AML-193 (cell line): Measurements from ENCODE around the gene MTUS2.
"Not testable (repeated sequence)": the region's sequence is repeated elsewhere in the genome, so short reads cannot be mapped to it uniquely, and the experiment has no call there.

ENCODE experiments used
- DNase-seq, 2 experiments: peaks; one replicate each; lab custom pipeline; 2025; lab: John Stamatoyannopoulos, UW

MTUS2 gene

DNA sequence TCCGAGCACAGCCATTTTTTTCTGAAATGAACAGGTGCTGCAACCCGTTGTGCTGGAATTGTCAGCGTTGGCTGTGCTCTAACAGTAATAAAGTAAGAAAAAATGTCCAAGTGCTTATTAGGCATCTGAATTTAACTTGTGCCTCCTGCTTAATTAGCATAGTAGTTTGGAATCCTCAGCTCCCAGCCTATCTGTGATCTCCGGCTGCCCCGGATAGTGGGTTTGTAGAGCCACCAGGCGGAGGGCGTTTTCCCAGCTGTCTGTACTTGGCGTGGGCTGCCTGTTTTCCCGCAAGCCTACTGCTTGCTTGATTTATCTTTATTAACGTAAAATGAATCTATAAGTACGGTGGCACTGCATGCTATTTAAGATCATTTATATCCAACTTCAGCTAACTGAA is 137.9 kb downstream of the MTUS2 start:
- DNase-seq, result no peak

GRCh38 chr13:28958441-28958840 is 138.3 kb downstream of the MTUS2 start:
- no peak for DNase-seq

GRCh38 chr13:28964052-28964451 is 143.9 kb downstream of the MTUS2 start:
- no peak for DNase-seq

- DNase-seq, result no peak
Measured at GRCh38 chr13:28964803-28965202, 144.7 kb downstream of the MTUS2 start.

DNA sequence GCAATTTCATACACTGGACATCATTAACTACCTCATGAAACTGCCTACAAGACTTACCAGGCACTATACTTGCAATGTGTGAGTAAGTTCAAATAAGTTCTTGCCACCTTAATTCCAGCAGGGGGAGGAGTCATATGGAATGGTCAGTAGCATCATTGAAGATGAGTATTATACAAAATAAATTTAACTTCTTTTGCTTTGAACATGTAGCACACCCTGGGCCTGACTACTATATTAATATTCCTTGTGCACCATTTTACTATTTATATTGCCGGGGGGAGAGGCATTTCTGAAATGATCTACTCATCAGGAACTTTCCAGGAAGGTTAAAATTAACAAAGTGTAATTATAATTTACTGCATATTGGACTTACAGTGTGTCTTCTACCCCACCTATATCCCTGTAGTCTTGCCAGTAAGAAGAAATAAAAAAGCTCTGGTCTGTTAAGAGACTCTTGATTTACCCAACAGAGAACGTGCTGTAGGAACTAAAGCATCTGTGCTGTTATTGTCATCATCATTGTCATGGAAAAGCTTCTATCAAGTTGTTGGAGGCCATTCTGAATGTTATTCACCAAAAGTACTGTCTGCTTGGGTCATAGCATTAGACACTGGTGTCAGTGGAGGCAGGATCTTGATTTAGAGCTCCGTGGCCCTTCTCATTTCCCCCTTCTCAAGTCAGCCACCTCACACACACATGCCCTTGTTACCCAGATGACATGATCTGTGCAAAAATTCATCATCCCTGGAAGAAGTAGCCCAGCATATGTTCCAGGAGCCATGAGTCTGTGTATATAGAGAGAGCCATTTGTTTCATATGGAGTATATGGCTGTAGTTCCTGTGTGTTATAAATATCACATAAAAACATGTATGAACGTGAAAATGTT is 147.1 kb downstream of the MTUS2 start:
- DNase-seq, result no peak

GRCh38 chr13:28976195-28976594 is 156.1 kb downstream of the MTUS2 start:
- no peak for DNase-seq

GRCh38 chr13:28976636-28977035 is 156.5 kb downstream of the MTUS2 start:
- no peak for DNase-seq

GRCh38 chr13:28978574-28978973 is 158.4 kb downstream of the MTUS2 start:
- DNase-seq, result no peak

DNA sequence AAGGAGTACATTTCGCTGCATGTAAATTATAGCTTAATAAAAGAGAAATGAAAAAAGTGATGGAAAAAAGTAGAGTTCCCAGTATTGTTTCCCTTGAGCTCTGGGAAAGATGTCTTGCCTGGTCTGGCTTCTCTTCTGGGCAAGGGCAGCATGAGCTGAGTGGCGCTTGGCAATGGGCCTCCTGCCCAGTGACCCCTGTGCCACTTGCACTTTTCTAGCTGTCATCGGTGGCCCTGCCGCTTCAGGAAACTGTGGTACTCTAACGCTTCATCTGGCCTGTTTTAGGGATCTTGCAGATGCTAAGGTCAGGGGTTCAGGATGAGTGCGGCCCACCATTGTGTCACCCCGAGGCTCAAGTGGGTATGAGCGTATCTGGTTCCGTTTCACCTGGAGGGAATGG is 161.4 kb downstream of the MTUS2 start:
- DNase-seq, result no peak

DNA sequence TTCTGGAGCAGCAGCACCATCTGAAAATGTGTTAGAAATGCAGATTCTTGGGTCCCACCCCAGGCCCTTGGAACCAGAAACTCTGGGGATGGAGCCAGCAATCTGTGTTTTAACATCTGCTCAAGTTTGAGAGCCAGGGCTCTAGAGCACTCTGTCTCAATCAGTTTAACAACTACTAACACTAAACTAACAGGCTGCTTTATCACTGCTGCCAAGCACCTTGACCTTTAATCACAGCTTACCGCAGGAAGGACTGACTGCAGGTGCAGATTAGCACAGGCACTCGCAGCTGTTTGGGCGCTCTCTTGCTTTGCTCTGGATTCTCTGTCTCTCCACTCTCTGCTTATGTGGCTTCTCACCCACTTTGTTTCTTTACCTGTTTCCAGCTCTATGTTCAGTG is 163.5 kb downstream of the MTUS2 start:
- no peak for DNase-seq

DNA sequence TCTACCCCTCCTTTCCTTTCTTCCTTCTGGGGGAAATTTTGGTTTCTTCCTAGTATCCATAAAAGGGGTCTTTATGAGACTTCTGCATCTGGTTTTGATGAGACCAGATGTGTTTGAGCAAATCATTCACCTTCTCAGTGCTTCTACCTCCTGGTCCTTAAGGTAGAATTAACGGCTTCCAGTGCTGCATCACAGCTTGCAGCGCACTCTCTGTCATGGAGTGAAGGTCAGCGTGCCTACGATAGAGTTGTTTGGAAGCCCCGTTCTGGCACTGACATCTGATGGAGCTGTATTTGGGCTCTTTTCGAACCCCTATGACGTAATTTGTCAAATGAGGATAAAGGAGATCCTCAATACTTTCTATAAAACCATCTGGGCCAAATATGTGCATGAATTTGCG is 164.2 kb downstream of the MTUS2 start:
- no peak for DNase-seq

GRCh38 chr13:28984825-28985224 is 164.7 kb downstream of the MTUS2 start:
- no peak for DNase-seq

DNA sequence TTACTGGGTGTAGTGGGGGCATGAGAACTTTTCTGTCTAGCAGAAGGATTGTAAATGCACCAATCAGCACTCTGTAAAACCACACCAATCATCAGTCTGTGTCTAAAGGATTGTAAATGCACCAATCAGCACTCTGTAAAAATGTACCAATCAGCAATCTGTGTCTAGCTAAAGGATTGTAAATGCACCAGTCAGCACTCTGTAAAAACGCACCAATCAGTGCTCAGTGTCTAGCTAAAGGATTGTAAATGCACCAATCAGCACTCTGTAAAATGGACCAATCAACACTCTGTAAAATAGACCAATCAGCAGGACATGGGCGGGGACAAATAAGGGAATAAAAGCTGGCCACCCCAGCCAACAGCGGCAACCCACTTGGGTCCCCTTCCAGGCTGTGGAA is 170.2 kb downstream of the MTUS2 start:
- DNase-seq, result not testable (repeated sequence)

- no peak for DNase-seq
Measured at GRCh38 chr13:28991764-28992163, 171.6 kb downstream of the MTUS2 start.

DNA sequence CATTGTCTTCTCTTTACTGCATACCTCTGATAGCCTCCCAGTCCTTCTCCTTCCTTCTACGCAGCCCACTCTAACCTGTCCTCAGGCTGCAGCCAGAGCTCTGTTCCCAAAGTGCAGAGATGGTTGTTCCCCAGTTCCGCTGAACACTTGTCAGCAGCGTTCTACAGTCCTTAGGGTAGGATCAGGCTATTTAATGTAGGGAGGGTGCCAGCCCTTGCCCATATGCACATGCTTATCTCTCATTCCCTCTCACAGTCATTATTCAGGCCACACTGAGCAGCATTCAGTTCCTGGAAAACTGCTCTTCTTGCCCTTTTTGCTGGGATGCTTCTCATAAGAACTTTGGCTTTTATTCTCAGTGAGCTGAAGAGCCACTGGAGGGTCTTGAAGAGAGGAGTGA is 180.7 kb downstream of the MTUS2 start:
- DNase-seq, result no peak

DNA sequence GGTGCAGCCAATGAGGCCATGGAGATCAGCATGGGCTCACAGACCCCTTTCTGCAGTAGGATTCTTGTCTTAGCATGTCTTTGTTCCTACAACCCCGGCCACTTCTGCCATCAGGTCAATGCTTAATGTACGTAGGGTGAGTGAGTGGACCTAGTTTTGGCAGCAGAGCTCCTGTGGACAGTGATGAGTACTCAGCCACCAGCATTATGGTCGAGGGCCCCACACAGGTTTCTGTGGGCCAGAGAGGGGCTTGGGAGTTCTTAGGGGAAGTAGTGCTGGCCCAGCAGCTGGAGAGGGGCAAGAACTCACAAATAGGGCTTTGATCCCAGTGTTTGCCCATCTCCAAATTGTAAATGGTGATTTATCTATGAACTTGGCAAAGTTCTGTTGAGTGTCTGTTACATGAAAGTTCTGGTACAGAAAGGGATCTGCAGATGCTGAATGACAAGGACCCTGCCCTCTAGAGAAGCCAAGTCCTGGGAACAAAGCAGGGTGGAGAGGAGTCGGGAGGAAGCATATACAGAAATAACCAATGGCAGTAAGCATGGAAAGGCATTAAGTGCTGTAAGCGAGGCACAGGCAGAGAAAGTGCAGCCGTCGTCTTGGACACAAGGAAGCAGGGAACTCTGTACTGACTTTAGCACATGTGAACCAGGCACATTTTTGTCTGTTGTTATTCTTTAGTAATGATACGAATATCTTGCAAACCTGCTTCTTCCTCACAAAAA is 185.1 kb downstream of the MTUS2 start:
- no peak for DNase-seq

GRCh38 chr13:29005763-29006120 is 185.6 kb downstream of the MTUS2 start:
- no peak for DNase-seq

DNA sequence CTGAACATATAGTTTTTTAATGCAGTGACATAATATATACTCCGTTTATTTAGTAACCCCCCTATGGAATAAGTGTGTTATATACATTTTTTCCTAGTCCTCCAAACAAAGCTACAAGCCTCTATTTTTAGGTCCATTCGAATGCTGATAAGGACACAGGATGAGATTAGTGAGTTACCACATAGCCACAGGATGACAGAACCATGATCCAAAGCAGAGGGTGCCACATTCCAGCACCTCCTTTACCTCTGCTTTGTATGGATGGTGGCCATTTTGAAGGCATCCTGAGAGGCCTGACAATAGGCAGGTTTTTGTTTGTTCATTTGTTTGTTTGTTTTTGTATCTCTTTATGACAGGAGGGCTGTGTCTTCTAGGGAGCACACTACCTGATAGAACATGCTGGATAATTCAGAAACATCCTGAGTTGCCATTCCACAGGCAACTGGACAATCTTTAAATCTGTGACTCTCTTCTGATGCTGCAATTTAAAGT is 186.3 kb downstream of the MTUS2 start:
- DNase-seq, result no peak

- DNase-seq, result no peak
Measured at GRCh38 chr13:29008296-29008695, 188.2 kb downstream of the MTUS2 start.

DNA sequence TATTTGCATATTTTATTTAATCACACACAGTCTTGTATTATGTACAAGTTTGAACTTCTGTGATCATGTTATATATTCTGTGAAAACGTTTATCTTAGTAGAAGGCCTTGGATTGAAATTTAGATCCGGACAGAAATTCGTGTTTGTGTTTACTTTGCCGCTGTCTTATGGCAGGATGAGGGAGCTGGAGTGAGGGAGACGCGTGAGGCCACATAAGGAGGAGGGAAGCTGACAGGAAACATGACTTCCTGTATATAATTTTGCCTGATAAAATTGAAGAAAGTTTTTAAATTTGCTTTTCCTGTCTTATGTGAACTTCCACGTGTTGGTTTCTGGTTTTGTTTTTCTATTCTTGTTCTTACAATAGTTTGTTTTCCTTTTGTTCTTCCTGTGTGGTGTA is 200.2 kb downstream of the MTUS2 start:
- no peak for DNase-seq

DNA sequence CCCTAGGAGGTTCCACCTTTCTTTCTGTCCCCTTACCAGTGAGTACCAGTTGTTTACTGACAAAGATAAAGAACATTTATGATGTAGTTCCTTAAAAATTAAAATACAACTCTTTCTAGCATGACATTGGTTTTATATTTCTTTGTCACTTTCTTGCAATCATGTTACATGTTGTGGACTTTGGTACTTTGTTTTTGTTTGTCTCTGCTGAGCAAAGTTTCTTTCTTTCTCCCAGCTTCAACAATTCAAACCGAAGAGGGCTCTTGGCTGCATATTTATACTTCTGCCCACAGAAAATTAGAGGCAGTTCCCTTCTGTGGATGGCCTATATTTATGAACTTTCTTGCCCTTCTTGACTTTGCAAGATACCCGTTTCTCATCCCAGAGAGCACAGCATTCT is 201.2 kb downstream of the MTUS2 start:
- no peak for DNase-seq

DNA sequence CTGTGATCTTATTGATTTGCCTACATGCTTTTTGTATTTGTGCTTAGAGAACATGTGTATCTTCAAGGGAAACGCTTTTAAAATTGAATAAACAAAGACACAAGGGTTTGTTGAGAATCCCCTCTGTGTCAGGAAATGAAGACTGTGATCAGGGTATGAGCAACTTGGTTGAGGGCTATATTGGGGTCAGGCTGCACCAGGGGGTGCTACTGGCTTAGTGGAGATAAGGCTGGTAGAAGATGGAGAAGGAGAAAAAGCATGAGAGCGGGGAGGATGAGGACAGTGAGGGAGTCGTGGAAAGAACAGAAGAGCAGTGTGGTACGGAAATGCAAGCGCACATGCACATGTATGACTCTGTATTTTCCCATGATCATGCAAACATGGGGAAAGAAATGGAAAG is 201.6 kb downstream of the MTUS2 start:
- no peak for DNase-seq

DNA sequence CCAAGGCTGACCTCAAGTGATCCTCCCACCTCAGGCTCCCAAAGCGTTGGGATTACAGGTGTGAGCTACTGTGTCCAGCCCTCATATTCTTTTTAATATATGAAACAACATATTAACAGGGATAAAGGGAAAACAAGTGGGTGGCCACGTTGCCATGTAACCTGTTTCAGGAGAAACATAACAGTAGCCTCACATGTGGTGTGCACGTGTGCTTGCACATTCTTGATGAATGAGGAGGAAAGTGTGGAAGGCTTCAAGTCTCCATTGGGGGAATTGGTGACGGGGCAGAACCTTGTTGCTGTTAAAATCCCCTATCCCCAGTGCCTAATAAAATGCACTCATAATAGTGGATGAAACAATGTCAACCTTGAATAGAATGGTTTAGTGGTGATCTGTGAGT is 202.3 kb downstream of the MTUS2 start:
- no peak for DNase-seq
